Epithelial cell of proximal tubule (primary cell): ENCODE measurements around the gene FBN2. TPM values are rescaled to one million over a fixed set of nuclear protein-coding genes. Genes with fewer than 3 reads are reported as not detected.

Experiments used
- DNase-seq: peaks from one replicate; pipeline ENCODE4 v3.0.0-alpha.2; 2011; ENCODE audit warnings: low read depth
- H3K4me3 ChIP-seq: 2 replicates; pipeline ENCODE4 v1.5.1; 2011; ENCODE audit warnings: low read depth, mild to moderate bottlenecking, low read length
- CTCF ChIP-seq: conservative IDR thresholded peaks from 2 replicates; pipeline ENCODE4 v1.5.1; 2012; ENCODE audit warnings: low read depth, mild to moderate bottlenecking, low read length
- total RNA-seq: library from RNA; depleted of rRNA; stranded (reverse); fragments of >200 nt; gene quantifications from 2 replicates; pipeline ENCODE4 v1.2.3, GENCODE V29; 2015

Gene FBN2
- total RNA-seq, 1 donor from 2014 or later, result 7.6 TPM

DNA sequence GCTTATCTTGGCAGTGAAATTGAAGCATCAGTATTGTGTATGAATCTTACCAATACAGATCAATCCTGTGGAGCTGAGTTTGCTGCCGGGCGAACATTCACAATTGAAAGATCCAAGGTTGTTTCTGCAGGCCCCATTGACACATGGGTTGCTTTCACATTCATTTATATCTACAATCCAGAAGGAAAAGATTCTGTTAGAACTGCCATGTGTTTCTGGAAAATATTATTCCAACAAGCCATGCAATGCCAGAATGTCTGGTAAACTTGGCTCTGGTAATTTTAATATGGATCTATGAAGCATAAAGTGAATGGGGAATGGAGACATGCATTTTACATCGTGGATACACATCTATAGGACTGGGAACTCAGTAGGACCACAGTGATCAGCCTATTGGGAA is 180.8 kb downstream of the FBN2 start:
- no peak for DNase-seq
- no peak for TF ChIP-seq CTCF
- H3K4me3 ChIP-seq, result no peak overlapping the region

GRCh38 chr5:128355961-128356360 is 182.1 kb downstream of the FBN2 start:
- TF ChIP-seq CTCF, result no peak
- no peak for DNase-seq
- H3K4me3 ChIP-seq, result no peak overlapping the region

GRCh38 chr5:128353441-128354107 is 184.5 kb downstream of the FBN2 start:
- no peak for TF ChIP-seq CTCF
- no peak overlapping the region for H3K4me3 ChIP-seq
- no peak for DNase-seq

- H3K4me3 ChIP-seq, result no peak overlapping the region
- no peak for DNase-seq
- TF ChIP-seq CTCF, result no peak
These were observed 187.3 kb downstream of the FBN2 start for GRCh38 chr5:128350705-128351104.

DNA sequence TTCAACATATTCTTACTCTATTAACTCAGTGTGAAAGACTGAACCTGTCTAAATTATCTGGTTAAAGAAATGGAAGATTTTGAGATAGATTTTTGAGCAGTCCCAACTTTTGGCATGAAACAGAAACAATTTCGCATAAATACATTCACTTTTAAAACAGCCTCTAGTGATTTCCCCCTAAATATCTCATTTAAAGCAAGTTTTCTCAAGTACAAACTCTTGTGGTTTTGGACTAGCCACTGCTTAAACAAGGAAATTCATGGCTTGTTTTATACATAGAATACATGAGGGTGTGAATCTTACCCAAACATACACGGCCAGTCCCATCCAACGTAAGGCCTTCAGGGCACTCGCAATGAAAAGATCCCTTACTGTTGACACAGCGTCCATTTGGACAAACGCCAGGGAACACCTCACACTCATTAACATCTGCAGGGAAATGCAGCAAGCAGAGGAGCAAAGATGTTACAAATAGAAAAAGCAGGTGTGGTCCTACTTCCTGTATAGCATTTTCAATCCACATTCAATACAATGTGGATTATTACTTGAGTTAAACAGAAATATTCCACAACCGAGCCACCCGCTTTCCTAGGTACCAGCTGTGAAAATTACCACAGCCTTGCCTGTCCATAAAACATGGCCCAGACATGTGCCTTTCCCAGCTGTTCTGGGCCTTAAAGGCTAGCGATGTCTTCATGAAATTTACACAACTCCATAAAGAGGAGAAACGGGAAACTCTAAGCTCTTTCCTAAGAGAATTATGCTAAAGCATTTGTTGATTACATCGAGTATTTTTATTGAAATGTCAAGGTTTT is 188.8 kb downstream of the FBN2 start:
- no peak for TF ChIP-seq CTCF
- DNase-seq, result peak; percentile 31
- no peak overlapping the region for H3K4me3 ChIP-seq

DNA sequence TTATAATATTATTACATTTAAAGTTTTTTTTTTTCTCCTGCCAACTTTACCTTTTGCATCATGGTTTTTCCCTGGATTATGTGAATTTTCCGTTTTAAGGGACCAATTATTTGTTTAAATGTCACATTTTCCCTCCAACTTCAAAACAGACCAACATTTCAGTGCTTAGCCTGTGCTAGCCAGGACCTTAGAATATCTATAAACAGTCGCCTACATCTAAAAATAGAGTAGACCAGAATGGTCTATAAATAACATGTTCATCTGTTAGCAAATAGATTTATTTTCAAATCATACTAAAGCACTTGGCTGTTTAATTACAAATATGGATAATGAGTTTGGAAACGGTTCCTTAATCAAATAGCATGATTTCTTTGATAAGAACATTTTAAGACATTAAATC is 192.0 kb downstream of the FBN2 start:
- no peak for TF ChIP-seq CTCF

More for the DNA sequence above, 192.0 kb downstream of the FBN2 start:
- H3K4me3 ChIP-seq, result no peak overlapping the region
- no peak for DNase-seq
